Astrocyte (in vitro differentiated cells and primary cell): Measurements from ENCODE around the gene SMG1. TPM values are rescaled to one million over a fixed set of nuclear protein-coding genes. Genes with fewer than 3 reads are reported as not detected.
"Not testable (repeated sequence)": the region's sequence is repeated elsewhere in the genome, so short reads cannot be mapped to it uniquely, and the experiment has no call there.

Experiments
- DNase-seq: peaks from one replicate; pipeline ENCODE4 v3.0.0-alpha.2; 2010; ENCODE audit warnings: low read depth
- FAIRE-seq: peaks from 2 replicates; lab custom pipeline; 2011; peaks lifted over from hg19 to GRCh38; lab: Jason Lieb, UNC
- H2AFZ ChIP-seq: 2 replicates; pipeline ENCODE4 v1.6.0; 2012; ENCODE audit warnings: low read depth, low read length, inconsistent platforms
- H3K27ac ChIP-seq: 2 replicates; pipeline ENCODE4 v1.5.1; 2011; ENCODE audit warnings: low read depth, low read length, inconsistent platforms
- H3K27me3 ChIP-seq: 2 replicates; pipeline ENCODE4 v1.6.0; 2011; ENCODE audit warnings: low read length, inconsistent platforms; ENCODE audit not compliant: insufficient read depth
- H3K36me3 ChIP-seq: 2 replicates; pipeline ENCODE4 v1.5.1; 2011; ENCODE audit warnings: low read length, inconsistent platforms; ENCODE audit not compliant: insufficient read depth
- H3K4me1 ChIP-seq: 2 replicates; pipeline ENCODE4 v1.5.1; 2011; ENCODE audit warnings: low read length, inconsistent platforms; ENCODE audit not compliant: insufficient read depth
- H3K4me2 ChIP-seq: 2 replicates; pipeline ENCODE4 v1.6.0; 2012; ENCODE audit warnings: low read length, inconsistent platforms
- H3K4me3 ChIP-seq: 2 replicates; pipeline ENCODE4 v1.5.1; 2011; ENCODE audit warnings: low read depth, mild to moderate bottlenecking, low read length, inconsistent platforms; ENCODE audit not compliant: insufficient read depth
- H3K79me2 ChIP-seq: 2 replicates; pipeline ENCODE4 v1.6.0; 2012; ENCODE audit warnings: mild to moderate bottlenecking, low read length, inconsistent platforms; ENCODE audit not compliant: insufficient read depth
- H3K9ac ChIP-seq: 2 replicates; pipeline ENCODE4 v1.6.0; 2012; ENCODE audit warnings: mild to moderate bottlenecking, low read length, inconsistent platforms
- H3K9me3 ChIP-seq: 2 replicates; pipeline ENCODE4 v1.5.1; 2012; ENCODE audit warnings: low read depth, mild to moderate bottlenecking, low read length, inconsistent platforms; ENCODE audit not compliant: insufficient read depth
- H4K20me1 ChIP-seq: 2 replicates; pipeline ENCODE4 v1.6.0; 2012; ENCODE audit warnings: low read length, inconsistent platforms; ENCODE audit not compliant: insufficient read depth
- H3K27ac Mint-ChIP-seq: one replicate; pipeline ENCODE4 v1.8.0; 2021; ENCODE audit warnings: mild to moderate bottlenecking, mixed read lengths; ENCODE audit not compliant: unreplicated experiment
- H3K27me3 Mint-ChIP-seq: one replicate; pipeline ENCODE4 v1.8.0; 2021; ENCODE audit warnings: low read depth, mixed read lengths; ENCODE audit not compliant: unreplicated experiment
- H3K36me3 Mint-ChIP-seq: one replicate; pipeline ENCODE4 v1.8.0; 2021; ENCODE audit warnings: low read depth, mixed read lengths; ENCODE audit not compliant: unreplicated experiment
- H3K4me1 Mint-ChIP-seq: one replicate; pipeline ENCODE4 v1.8.0; 2021; ENCODE audit warnings: low read depth, mixed read lengths; ENCODE audit not compliant: unreplicated experiment
- H3K4me3 Mint-ChIP-seq: one replicate; pipeline ENCODE4 v1.8.0; 2021; ENCODE audit warnings: mild to moderate bottlenecking, moderate library complexity, mixed read lengths; ENCODE audit not compliant: unreplicated experiment
- H3K9me3 Mint-ChIP-seq: one replicate; pipeline ENCODE4 v1.8.0; 2021; ENCODE audit warnings: mild to moderate bottlenecking, mixed read lengths; ENCODE audit not compliant: unreplicated experiment
- total RNA-seq: library from RNA; stranded (reverse); gene quantifications from 2 replicates; pipeline ENCODE4 v1.2.1, GENCODE V29; 2021

The SMG1 gene
- total RNA-seq, 1 donor from 2014 or later = 97.4 TPM

GRCh38 chr16:18925215-18925985, 808 bp downstream of the SMG1 start:
- not testable (repeated sequence) for H3K4me1 ChIP-seq, H3K27me3 ChIP-seq, H3K27me3 Mint-ChIP-seq, H3K9me3 Mint-ChIP-seq, H3K36me3 Mint-ChIP-seq, H2AFZ ChIP-seq, H3K4me1 Mint-ChIP-seq, FAIRE-seq, H3K36me3 ChIP-seq, H3K9me3 ChIP-seq
- Histone ChIP-seq H3K4me3 (peak overlapping the region; percentile 82), H3K4me2 (peak overlapping the region; percentile 87), H4K20me1 (peaks cover 30% of the 10 kb centered on the region), H3K79me2 (peaks cover 51% of the 10 kb centered on the region), H3K27ac (peak overlapping the region; percentile 76), H3K9ac (peak overlapping the region; percentile 90)
- peak; percentile 7 for DNase-seq
- H3K27ac Mint-ChIP-seq = peak overlapping the region; percentile 93
- H3K4me3 Mint-ChIP-seq = peak overlapping the region; percentile 100

DNA sequence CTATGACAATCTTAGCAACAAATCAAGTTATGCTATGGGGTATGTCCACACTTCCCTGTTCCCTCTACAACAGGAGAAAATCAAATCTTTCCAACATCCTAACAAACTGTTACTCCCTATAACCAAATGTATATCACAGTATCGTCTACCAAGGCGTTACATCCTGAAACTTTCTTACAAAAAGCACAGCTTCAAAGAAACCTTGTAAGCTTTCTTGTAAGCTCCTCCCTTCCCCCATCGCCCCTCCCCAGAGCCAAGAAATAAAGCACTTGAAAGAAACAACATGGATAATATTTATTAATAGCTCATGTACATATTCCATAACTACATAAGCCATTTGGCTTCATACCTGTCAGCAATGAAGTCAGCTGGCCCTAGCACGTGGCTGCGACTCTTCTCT, 2.3 kb downstream of the SMG1 start:
- H3K27me3 Mint-ChIP-seq, H3K4me1 ChIP-seq, H3K9me3 Mint-ChIP-seq, FAIRE-seq, H3K36me3 Mint-ChIP-seq, H3K27ac ChIP-seq, H3K36me3 ChIP-seq, H3K9me3 ChIP-seq, H3K4me1 Mint-ChIP-seq, DNase-seq, H3K9ac ChIP-seq, H2AFZ ChIP-seq, H3K27me3 ChIP-seq, H3K4me3 ChIP-seq, H3K27ac Mint-ChIP-seq: not testable (repeated sequence)
- peaks cover 65% of the 10 kb centered on the region for H3K79me2 ChIP-seq
- peaks cover 34% of the 10 kb centered on the region for H4K20me1 ChIP-seq
- H3K4me3 Mint-ChIP-seq = peak overlapping the region; percentile 100
- H3K4me2 ChIP-seq = peak overlapping the region; percentile 87

- not testable (repeated sequence) for H3K27me3 Mint-ChIP-seq, H3K4me1 Mint-ChIP-seq, H3K27me3 ChIP-seq, H3K36me3 ChIP-seq, H3K9ac ChIP-seq, H3K4me3 ChIP-seq, H3K36me3 Mint-ChIP-seq, H3K27ac Mint-ChIP-seq, H3K9me3 ChIP-seq, H3K4me1 ChIP-seq, H3K27ac ChIP-seq, H2AFZ ChIP-seq, DNase-seq, H3K9me3 Mint-ChIP-seq, FAIRE-seq, H3K4me3 Mint-ChIP-seq
- peaks cover 72% of the 10 kb centered on the region for H3K79me2 ChIP-seq
- H4K20me1 ChIP-seq = peaks cover 34% of the 10 kb centered on the region
- H3K4me2 ChIP-seq = peak overlapping the region; percentile 87
Measured at GRCh38 chr16:18923124-18923523, 3.1 kb downstream of the SMG1 start.

GRCh38 chr16:18909585-18909984, 16.6 kb downstream of the SMG1 start:
- H3K9ac ChIP-seq, H3K27ac Mint-ChIP-seq, H3K9me3 Mint-ChIP-seq, H3K9me3 ChIP-seq, H3K4me1 Mint-ChIP-seq, H3K4me3 Mint-ChIP-seq, H3K36me3 Mint-ChIP-seq, DNase-seq, H3K4me3 ChIP-seq, H3K27me3 Mint-ChIP-seq, FAIRE-seq, H2AFZ ChIP-seq, H3K4me1 ChIP-seq, H3K27me3 ChIP-seq, H3K36me3 ChIP-seq, H3K27ac ChIP-seq, H3K4me2 ChIP-seq: not testable (repeated sequence)
- peaks cover 94% of the 10 kb centered on the region for H3K79me2 ChIP-seq
- peaks cover 51% of the 10 kb centered on the region for H4K20me1 ChIP-seq

DNA sequence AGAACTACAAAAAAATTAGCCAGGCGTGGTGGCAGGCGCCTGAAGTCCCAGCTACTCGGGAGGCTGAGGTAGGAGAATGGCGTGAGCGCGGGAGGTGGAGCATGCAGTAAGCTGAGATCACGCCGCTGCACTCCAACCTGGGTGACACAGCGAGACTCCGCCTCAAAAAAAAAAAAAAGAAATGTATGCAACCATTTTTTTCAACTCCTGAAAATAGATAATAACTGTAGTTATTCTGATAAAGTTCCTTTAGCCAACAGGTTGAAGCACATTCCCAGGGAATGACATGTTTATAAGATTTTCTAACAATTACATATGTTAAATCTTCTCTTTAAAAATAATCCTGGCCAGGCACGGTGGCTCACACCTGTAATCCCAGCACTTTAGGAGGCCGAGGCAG, 17.5 kb downstream of the SMG1 start:
- not testable (repeated sequence) for H3K9me3 ChIP-seq, H3K4me1 ChIP-seq, H3K36me3 ChIP-seq, H3K27me3 Mint-ChIP-seq, H3K9ac ChIP-seq, DNase-seq, H3K27me3 ChIP-seq, H2AFZ ChIP-seq, H3K27ac Mint-ChIP-seq, FAIRE-seq, H3K27ac ChIP-seq, H3K9me3 Mint-ChIP-seq, H3K4me3 ChIP-seq, H3K4me3 Mint-ChIP-seq, H3K36me3 Mint-ChIP-seq, H3K4me2 ChIP-seq, H3K4me1 Mint-ChIP-seq
- Histone ChIP-seq H3K79me2 (peaks cover 91% of the 10 kb centered on the region), H4K20me1 (peaks cover 44% of the 10 kb centered on the region)

DNA sequence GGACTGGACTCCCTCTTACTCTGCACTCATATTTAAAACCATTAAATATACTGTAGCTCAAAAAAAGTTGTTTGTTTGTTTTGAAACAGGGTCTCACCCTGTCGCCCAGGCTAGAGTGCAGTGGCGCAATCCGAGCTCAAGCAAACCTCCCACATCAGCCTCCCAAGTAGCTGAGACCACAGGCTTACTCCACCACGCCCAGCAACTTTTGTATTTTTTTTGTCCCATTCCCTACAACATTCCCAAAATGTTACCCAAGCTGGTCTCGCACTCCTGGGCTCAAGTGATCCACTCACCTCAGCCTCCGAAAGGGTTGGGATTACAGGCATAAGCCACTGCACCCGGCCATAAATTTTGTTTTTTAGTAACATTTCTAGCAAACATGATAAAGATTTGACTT, 23.4 kb downstream of the SMG1 start:
- H3K9ac ChIP-seq, H3K27me3 Mint-ChIP-seq, H3K27ac ChIP-seq, H3K9me3 Mint-ChIP-seq, H3K36me3 ChIP-seq, H3K4me2 ChIP-seq, H3K4me3 ChIP-seq, H3K36me3 Mint-ChIP-seq, H3K4me1 Mint-ChIP-seq, H3K4me1 ChIP-seq, FAIRE-seq, H3K27me3 ChIP-seq, H2AFZ ChIP-seq, H3K9me3 ChIP-seq, H3K27ac Mint-ChIP-seq, H3K4me3 Mint-ChIP-seq, DNase-seq: not testable (repeated sequence)
- Histone ChIP-seq H3K79me2 (peaks cover 88% of the 10 kb centered on the region), H4K20me1 (peaks cover 52% of the 10 kb centered on the region)
